Liver (tissue), 3 donors: ENCODE data around the gene SIRT4.

Source experiments
- CTCF ChIP-seq: fragments of 150-350 bp; IDR thresholded peaks from 2 replicates; pipeline ENCODE4 v1.5.1; 2017; ENCODE audit warnings: improper control_type of control experiment, low read depth, low read length; ENCODE audit not compliant: missing input control
- GABPA ChIP-seq, 2 donors: IDR thresholded peaks in 1 of 2; conservative IDR thresholded peaks in 1 of 2; 2 replicates each; pipeline ENCODE4 v1.6.1; 2016; ENCODE audit warnings: antibody characterized with exemption in 2 of 2, mild to moderate bottlenecking in 1 of 2, moderate library complexity in 1 of 2
- JUND ChIP-seq, 2 donors: IDR thresholded peaks; 2 replicates each; pipeline ENCODE4 v1.6.1; 2016; ENCODE audit warnings: antibody characterized with exemption in 2 of 2
- MAX ChIP-seq: IDR thresholded peaks from 2 replicates; pipeline ENCODE4 v1.6.1; 2016; ENCODE audit warnings: antibody characterized with exemption
- REST ChIP-seq: IDR thresholded peaks from 2 replicates; pipeline ENCODE4 v1.6.1; 2016; ENCODE audit warnings: antibody characterized with exemption, mild to moderate bottlenecking
- RXRA ChIP-seq, 2 donors: IDR thresholded peaks; 2 replicates each; pipeline ENCODE4 v1.6.1; 2017 to 2018; ENCODE audit warnings: antibody characterized with exemption in 2 of 2, mild to moderate bottlenecking in 1 of 2
- TAF1 ChIP-seq: conservative IDR thresholded peaks from 2 replicates; pipeline ENCODE4 v1.6.1; 2016; ENCODE audit warnings: antibody characterized with exemption, mild to moderate bottlenecking
- donor health status: healthy.
- donor health status: healthy.

- TF ChIP-seq GABPA (IDR thresholded peaks at IDR 0.05 in 1 of 2, conservative IDR thresholded peaks at IDR 0.05 in 1 of 2), result peak; percentile 7 to 55
- peak in 1 of 2 donors; percentile 41 for TF ChIP-seq JUND (IDR thresholded peaks at IDR 0.05)
- TF ChIP-seq RXRA (IDR thresholded peaks at IDR 0.05), result peak; percentile 28 to 33
- peak; percentile 59 for TF ChIP-seq MAX
- peak; percentile 77 for TF ChIP-seq CTCF
- no peak for TF ChIP-seq TAF1
- peak; percentile 15 for TF ChIP-seq REST
Observed at GRCh38 chr12:120301962-120302815, at the start of gene SIRT4.
